Heart right ventricle (tissue), 16 donors: ENCODE measurements around the gene TRIM50. TPM values are rescaled to one million over a fixed set of nuclear protein-coding genes. Genes with fewer than 3 reads are reported as not detected.

Experiments used
- ATAC-seq, 8 donors: fragments of 200-7000 bp; cut with Tn5 transposase; one replicate each; pipeline ENCODE4 v1.9.1; 2020; ENCODE audit warnings: mild to moderate bottlenecking in 8 of 8, moderate library complexity in 8 of 8, moderate number of reproducible peaks in 1 of 8
- DNase-seq, 2 donors: peaks; one replicate each; pipeline ENCODE4 v3.0.0-alpha.2; 2020
- H3K27ac ChIP-seq, 10 donors: fragments of 200-600 bp; sonication (generic) in 2 of 10; one replicate each; pipeline versions ENCODE4 v1.5.0 to v1.8.0; 2020 to 2022; ENCODE audit warnings: mild to moderate bottlenecking in 3 of 10
- H3K27me3 ChIP-seq, 7 donors: fragments of 200-600 bp; one replicate each; pipeline ENCODE4 v1.8.0; 2021 to 2022; ENCODE audit warnings: mild to moderate bottlenecking in 2 of 7
- H3K36me3 ChIP-seq, 9 donors: fragments of 200-600 bp; sonication (generic) in 1 of 9; one replicate each; pipeline versions ENCODE4 v1.5.0 to v1.8.0; 2020 to 2022; ENCODE audit warnings: mild to moderate bottlenecking in 2 of 9
- H3K4me1 ChIP-seq, 9 donors: fragments of 200-600 bp; sonication (generic) in 1 of 9; one replicate each; pipeline versions ENCODE4 v1.5.0 to v1.8.0; 2020 to 2022; ENCODE audit warnings: mild to moderate bottlenecking in 4 of 9
- H3K4me3 ChIP-seq, 10 donors: fragments of 200-600 bp; sonication (generic) in 2 of 10; one replicate each; pipeline versions ENCODE4 v1.5.0 to v1.8.0; 2020 to 2022; ENCODE audit warnings: mild to moderate bottlenecking in 7 of 10, moderate library complexity in 2 of 10
- H3K9me3 ChIP-seq, 11 donors: fragments of 200-600 bp in 10 of 11; sonication (generic) in 2 of 11; one replicate each; pipeline versions ENCODE4 v1.5.0 to v1.8.0; 2013 to 2022; ENCODE audit warnings: mild to moderate bottlenecking in 2 of 11, control low read depth in 1 of 11, moderate library complexity in 1 of 11
- CTCF ChIP-seq, 9 donors: fragments of 200-600 bp; sonication (generic) in 2 of 9; IDR thresholded peaks; one replicate each; pipeline versions ENCODE4 v1.5.0 to v1.8.0; 2021 to 2022; ENCODE audit warnings: antibody characterized with exemption in 9 of 9, mild to moderate bottlenecking in 5 of 9, moderate library complexity in 1 of 9
- WGBS, 2 donors: extraction: QIAGEN DNeasy Blood & Tissue Kit; methylation state at CpG; one replicate each; pipeline ENCODE4 v1.1.7; 2013; ENCODE audit warnings: inconsistent platforms in 1 of 2; 5-methylcytosine and 5-hydroxymethylcytosine counted together
- intact Hi-C, 10 donors: fragments of 100-400 bp; cut with DNase I; formaldehyde crosslinking; loops; one replicate each; pipeline versions ENCODE4 v1.11.1 to v1.14.2; 2022
- polyA plus RNA-seq, 2 donors: library from polyadenylated mRNA; stranded (reverse); fragments of 200-250 nt; gene quantifications; one replicate each; pipeline ENCODE4 v1.2.3, GENCODE V29; 2013
- total RNA-seq, 10 donors: library from RNA; stranded (reverse); fragmentation: NEBNext Ultra II Directional in 3 of 10; extraction: Animal tissue kit (Norgen Biotek cat#: 25700) in 3 of 10; gene quantifications; one replicate each; pipeline versions ENCODE4 v1.2.1 to v1.2.4, GENCODE V29; 2021 to 2023
- donor health status: Arrhythmogenic right ventricular cardiomyopathy.
- donor health status: ischemic (EF 13 %, LVEDD 7.1; RV severe dilation, severe dysfunction).
- donor health status: healthy with polysubstance abuse.
- donor health status: DM: no; HTN: yes; CAD: no.
- donor health status: DM: no; HTN: no; CAD: no.
- donor health status: ischemic (EF 25% LVEDD 6.9; RV normal size, moderate dysfunction).
- donor health status: ischemic (EF 25% LVEDD 5.7; RV mildly dilated, moderate dysfunction).
- donor health status: healthy.
- donor health status: DM: yes; HTN: yes; CAD: no.
- donor health status: Ischemic cardiomyopathy.
- donor health status: ischemic (EF 35%, LVEDD 5.7; RV mildly dilated, moderate dysfunction).
- donor health status: nonischemic (EF 11% LVEDD 7.7; RV severe dilation, severe dysfunction).
- donor health status: DM: yes; HTN: yes; CAD: no.
- donor health status: PGD.
- donor health status: ischemic (EF 29% LVEDD 5.4; RV normal size, mild dysfunction).
- donor health status: nonischemic (EF 23%, LVEDD 6.1; RV moderate dilation, normal function).

The TRIM50 gene
- total and polyA plus RNA-seq, 12 donors, result 0.04 to 0.62 (median 0.24) TPM; not detected in 4

DNA sequence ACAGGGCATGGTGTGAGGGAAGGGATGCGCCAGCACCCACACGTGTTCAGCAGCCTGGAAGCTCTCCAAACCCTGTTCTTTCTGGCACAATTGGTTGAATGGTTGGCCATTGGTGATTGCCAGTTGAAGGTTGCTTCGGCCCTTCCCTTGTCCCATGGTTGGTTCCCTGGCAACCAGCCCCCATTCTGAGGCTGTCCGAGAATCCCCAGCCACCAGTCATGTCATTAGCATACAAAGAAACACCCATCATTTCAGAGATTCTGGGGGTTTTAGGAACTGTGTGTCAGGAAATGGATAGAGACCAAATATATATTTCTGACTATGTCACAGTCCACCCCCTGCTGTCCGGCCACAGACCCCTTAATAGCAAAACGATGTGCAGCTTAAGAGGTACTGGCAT lies 21.9 kb upstream of the TRIM50 start:
- no peak for TF ChIP-seq CTCF (IDR thresholded peaks at IDR 0.05)
- H3K27ac ChIP-seq, result no peak overlapping the region
- H3K9me3 ChIP-seq, result peaks cover 0 to 15% (median 0%) of the 10 kb centered on the region in 11 donors
- peaks cover 0 to 5% (median 0%) of the 10 kb centered on the region in 7 donors for H3K27me3 ChIP-seq
- peaks cover 0 to 4% (median 0%) of the 10 kb centered on the region in 9 donors for H3K4me1 ChIP-seq
- H3K4me3 ChIP-seq, result no peak overlapping the region
- WGBS, 2 donors, result 84 to 87% methylated on average over 6 of the region's 6 CpGs
- intact Hi-C loops, result loop anchor here in 2 of 10 donors (5.0 to 10.0 kb wide), 2 partner anchors 75 to 98 kb away; no protein-coding TSS in a partner anchor
- ATAC-seq, result no peak
- no peaks in the 10 kb centered on the region for H3K36me3 ChIP-seq
- DNase-seq, result no peak

- DNase-seq (no peak), ATAC-seq (no peak)
- 60 to 65% methylated on average over 8 of the region's 8 CpGs for WGBS, 2 donors
- H3K27me3 ChIP-seq, result peaks cover 0 to 21% (median under 1%) of the 10 kb centered on the region in 7 donors
- TF ChIP-seq CTCF (IDR thresholded peaks at IDR 0.05), result no peak
- H3K27ac ChIP-seq, result no peak overlapping the region
- no peak overlapping the region for H3K4me3 ChIP-seq
- H3K4me1 ChIP-seq, result peaks cover 0 to 9% (median 0%) of the 10 kb centered on the region in 9 donors
- H3K9me3 ChIP-seq, result no peaks in the 10 kb centered on the region
- intact Hi-C loops, result loop anchor here in 2 of 10 donors (5.0 to 10.0 kb wide), 2 partner anchors 79 to 101 kb away; no protein-coding TSS in a partner anchor
- no peaks in the 10 kb centered on the region for H3K36me3 ChIP-seq
Observed at GRCh38 chr7:73345951-73346350, 18.1 kb upstream of the TRIM50 start.

- Histone ChIP-seq H3K4me3 (no peak overlapping the region), H3K9me3 (no peaks in the 10 kb centered on the region), H3K27me3 (peaks cover 0 to 25% (median 5%) of the 10 kb centered on the region in 7 donors), H3K27ac (no peak overlapping the region), H3K36me3 (no peaks in the 10 kb centered on the region), H3K4me1 (peaks cover 0 to 7% (median 0%) of the 10 kb centered on the region in 9 donors)
- 70 to 76% methylated on average over 4 of the region's 4 CpGs for WGBS, 2 donors
- ATAC-seq (no peak), DNase-seq (no peak)
- TF ChIP-seq CTCF (IDR thresholded peaks at IDR 0.05), result no peak
- intact Hi-C loops, result loop anchor here in 2 of 10 donors (5.0 to 10.0 kb wide), 2 partner anchors 79 to 102 kb away; no protein-coding TSS in a partner anchor
Observed at GRCh38 chr7:73345538-73345937, 17.7 kb upstream of the TRIM50 start.

DNA sequence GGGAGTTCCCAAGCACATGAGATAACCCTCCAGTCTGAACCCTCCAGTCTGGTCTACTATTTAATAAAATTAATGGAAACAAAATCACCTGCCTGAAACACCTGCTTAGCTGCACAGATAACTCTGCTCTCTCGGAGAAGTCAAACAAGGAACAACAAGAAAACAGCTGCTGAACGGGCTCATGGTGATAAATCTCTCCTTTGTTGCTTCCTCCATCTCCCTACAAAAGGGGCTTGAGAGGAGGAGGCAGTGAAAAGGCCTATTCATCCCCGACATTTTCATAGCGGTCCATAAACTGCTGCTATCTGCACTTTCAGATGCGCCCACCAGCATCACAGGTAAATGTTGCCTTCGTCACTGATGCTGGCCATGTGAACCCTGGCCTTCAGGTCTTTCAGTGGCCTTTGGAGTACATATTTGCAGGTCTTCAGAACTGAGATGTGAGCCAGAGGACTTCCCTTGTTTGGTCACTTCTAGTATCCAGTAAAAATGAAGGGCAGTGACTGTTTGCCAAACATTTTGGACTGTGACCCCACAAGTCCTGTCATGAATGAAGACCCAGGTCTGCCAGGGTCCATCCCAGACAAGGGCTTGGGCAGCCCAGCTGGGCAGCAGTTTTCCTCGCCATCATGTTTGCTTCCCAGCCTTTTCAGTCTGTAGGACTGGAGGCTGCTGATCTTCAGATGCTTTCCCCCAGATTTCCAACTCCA lies 15.9 kb upstream of the TRIM50 start:
- DNase-seq (no peak), ATAC-seq (no peak)
- intact Hi-C loops, result loop anchor here in 7 of 10 donors (2.0 to 10.0 kb wide), 6 partner anchors 81 to 111 kb away; no protein-coding TSS in a partner anchor
- H3K4me3 ChIP-seq, result no peak overlapping the region
- H3K27me3 ChIP-seq, result peaks cover 0 to 28% (median 9%) of the 10 kb centered on the region in 7 donors
- H3K9me3 ChIP-seq, result no peaks in the 10 kb centered on the region
- no peak overlapping the region for H3K27ac ChIP-seq
- WGBS, 2 donors, result 86 to 93% methylated on average over 7 of the region's 7 CpGs
- no peak for TF ChIP-seq CTCF (IDR thresholded peaks at IDR 0.05)
- H3K36me3 ChIP-seq, result no peaks in the 10 kb centered on the region
- peaks cover 0 to 7% (median 0%) of the 10 kb centered on the region in 9 donors for H3K4me1 ChIP-seq
